Measurements from ENCODE around the gene TNNT2.

Gene TNNT2

GRCh38 chr1:201354901-201355295, 22.6 kb downstream of the TNNT2 start:
- no peak for DNase-seq

- DNase-seq, result no peak
These were observed 23.2 kb downstream of the TNNT2 start for GRCh38 chr1:201354151-201354900.

GRCh38 chr1:201353186-201353940, 24.1 kb downstream of the TNNT2 start:
- no peak for DNase-seq

GRCh38 chr1:201351617-201352016, 25.9 kb downstream of the TNNT2 start:
- DNase-seq, result no peak

GRCh38 chr1:201350884-201351283, 26.6 kb downstream of the TNNT2 start:
- DNase-seq, result no peak

- DNase-seq, result no peak
These were observed 27.1 kb downstream of the TNNT2 start for GRCh38 chr1:201350361-201350725.

GRCh38 chr1:201349092-201349491, 28.4 kb downstream of the TNNT2 start:
- no peak for DNase-seq

- no peak for DNase-seq
These were observed 29.3 kb downstream of the TNNT2 start for GRCh38 chr1:201348211-201348566.

- no peak for DNase-seq
These were observed 29.8 kb downstream of the TNNT2 start for GRCh38 chr1:201347498-201348210.

- no peak for DNase-seq
These were observed 30.5 kb downstream of the TNNT2 start for GRCh38 chr1:201346987-201347386.

GRCh38 chr1:201346337-201346939, 31.0 kb downstream of the TNNT2 start:
- no peak for DNase-seq

- no peak for DNase-seq
These were observed 32.5 kb downstream of the TNNT2 start for GRCh38 chr1:201345081-201345355.

GRCh38 chr1:201344206-201345080, 33.0 kb downstream of the TNNT2 start:
- no peak for DNase-seq

GRCh38 chr1:201341377-201341776, 36.1 kb downstream of the TNNT2 start:
- no peak for DNase-seq

- no peak for DNase-seq
These were observed 40.6 kb downstream of the TNNT2 start for GRCh38 chr1:201336711-201337450.

- DNase-seq, result no peak
These were observed 41.6 kb downstream of the TNNT2 start for GRCh38 chr1:201335901-201336300.

GRCh38 chr1:201335174-201335870, 42.2 kb downstream of the TNNT2 start:
- no peak for DNase-seq

- DNase-seq, result no peak
These were observed 42.9 kb downstream of the TNNT2 start for GRCh38 chr1:201334325-201335173.

GRCh38 chr1:201332616-201333335, 44.7 kb downstream of the TNNT2 start:
- no peak for DNase-seq

- DNase-seq, result no peak
These were observed 45.5 kb downstream of the TNNT2 start for GRCh38 chr1:201332021-201332420.
